Measurements from ENCODE around the gene PPP1R13B.

GRCh38 chr14:103697603-103698379 lies 149.6 kb downstream of the PPP1R13B start:
- TF ChIP-seq TCF7L2 (IDR thresholded peaks at IDR 0.05; ENCODE audit: low read depth, low read length) (no peak), CTCF (IDR thresholded peaks at IDR 0.05) (no peak)
